ENCODE data around the gene COL1A1.

The COL1A1 gene

GRCh38 chr17:50196826-50197225 lies 4.6 kb downstream of the COL1A1 start:
- H3K4me3 ChIP-seq (ENCODE audit: low read length): no peak overlapping the region
- 90% methylated on average over 6 of the region's 6 CpGs for WGBS
- no peaks in the 10 kb centered on the region for H3K4me1 ChIP-seq (ENCODE audit: insufficient read depth, low read length)
- H3K27ac ChIP-seq (ENCODE audit: low read depth, low read length): no peak overlapping the region
- no peak overlapping the region for H3K9ac ChIP-seq (ENCODE audit: low read depth, low read length)
- no peaks in the 10 kb centered on the region for H3K9me3 ChIP-seq (ENCODE audit: insufficient read depth, low read depth, low read length)
- H3K27me3 ChIP-seq (ENCODE audit: insufficient read depth, low read length): peaks cover 11% of the 10 kb centered on the region
- peaks cover 71% of the 10 kb centered on the region for H3K36me3 ChIP-seq (ENCODE audit: insufficient read depth, low read length)

GRCh38 chr17:50196036-50196435 lies 5.4 kb downstream of the COL1A1 start:
- H3K9me3 ChIP-seq (ENCODE audit: insufficient read depth, low read depth, low read length): no peaks in the 10 kb centered on the region
- no peaks in the 10 kb centered on the region for H3K4me1 ChIP-seq (ENCODE audit: insufficient read depth, low read length)
- H3K9ac ChIP-seq (ENCODE audit: low read depth, low read length): no peak overlapping the region
- H3K36me3 ChIP-seq (ENCODE audit: insufficient read depth, low read length): peaks cover 78% of the 10 kb centered on the region
- peaks cover 3% of the 10 kb centered on the region for H3K27me3 ChIP-seq (ENCODE audit: insufficient read depth, low read length)
- no peak overlapping the region for H3K27ac ChIP-seq (ENCODE audit: low read depth, low read length)
- H3K4me3 ChIP-seq (ENCODE audit: low read length): no peak overlapping the region
- 92% methylated on average over 5 of the region's 5 CpGs for WGBS

- Histone ChIP-seq H3K27ac (ENCODE audit: low read depth, low read length) (no peak overlapping the region), H3K9ac (ENCODE audit: low read depth, low read length) (no peak overlapping the region), H3K36me3 (ENCODE audit: insufficient read depth, low read length) (peaks cover 86% of the 10 kb centered on the region), H3K4me1 (ENCODE audit: insufficient read depth, low read length) (no peaks in the 10 kb centered on the region), H3K9me3 (ENCODE audit: insufficient read depth, low read depth, low read length) (no peaks in the 10 kb centered on the region), H3K27me3 (ENCODE audit: insufficient read depth, low read length) (no peaks in the 10 kb centered on the region), H3K4me3 (ENCODE audit: low read length) (no peak overlapping the region)
- 92% methylated on average over 17 of the region's 17 CpGs for WGBS
Measured at GRCh38 chr17:50194934-50195865, 6.2 kb downstream of the COL1A1 start.

DNA sequence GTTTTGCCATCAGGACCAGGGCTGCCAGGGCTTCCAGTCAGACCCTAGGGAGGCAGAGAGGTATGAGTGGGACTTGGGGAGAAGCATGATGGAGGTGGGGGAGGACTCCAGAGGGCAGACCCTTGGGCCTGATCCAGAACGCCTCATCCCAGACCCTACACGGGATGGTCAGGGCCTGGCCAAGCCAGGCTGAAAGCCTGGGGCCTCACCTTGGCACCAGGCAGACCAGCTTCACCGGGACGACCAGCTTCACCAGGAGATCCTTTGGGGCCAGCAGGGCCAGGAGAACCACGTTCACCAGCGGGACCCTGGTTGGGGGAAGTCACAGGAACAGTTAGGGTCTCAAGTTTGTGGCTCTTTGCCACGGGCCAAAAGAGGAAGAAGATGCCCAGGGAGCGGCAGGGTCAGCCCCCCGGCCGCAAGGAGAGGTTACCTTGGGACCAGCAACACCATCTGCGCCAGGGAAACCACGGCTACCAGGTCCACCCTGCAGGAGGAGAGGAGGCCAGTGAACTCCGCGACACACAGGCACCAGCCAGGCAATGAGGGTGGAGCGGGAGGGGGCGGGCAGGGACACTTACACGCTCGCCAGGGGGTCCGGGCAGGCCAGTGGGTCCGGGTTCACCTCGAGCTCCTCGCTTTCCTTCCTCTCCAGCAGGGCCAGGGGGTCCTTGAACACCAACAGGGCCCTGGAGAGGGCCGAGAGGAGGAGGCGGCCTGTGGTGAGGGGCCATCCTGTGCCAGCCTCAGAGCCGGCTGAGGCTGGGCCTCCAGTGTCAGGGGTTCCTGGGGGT lies 7.1 kb downstream of the COL1A1 start:
- no peak overlapping the region for H3K4me3 ChIP-seq (ENCODE audit: low read length)
- no peaks in the 10 kb centered on the region for H3K9me3 ChIP-seq (ENCODE audit: insufficient read depth, low read depth, low read length)

DNA sequence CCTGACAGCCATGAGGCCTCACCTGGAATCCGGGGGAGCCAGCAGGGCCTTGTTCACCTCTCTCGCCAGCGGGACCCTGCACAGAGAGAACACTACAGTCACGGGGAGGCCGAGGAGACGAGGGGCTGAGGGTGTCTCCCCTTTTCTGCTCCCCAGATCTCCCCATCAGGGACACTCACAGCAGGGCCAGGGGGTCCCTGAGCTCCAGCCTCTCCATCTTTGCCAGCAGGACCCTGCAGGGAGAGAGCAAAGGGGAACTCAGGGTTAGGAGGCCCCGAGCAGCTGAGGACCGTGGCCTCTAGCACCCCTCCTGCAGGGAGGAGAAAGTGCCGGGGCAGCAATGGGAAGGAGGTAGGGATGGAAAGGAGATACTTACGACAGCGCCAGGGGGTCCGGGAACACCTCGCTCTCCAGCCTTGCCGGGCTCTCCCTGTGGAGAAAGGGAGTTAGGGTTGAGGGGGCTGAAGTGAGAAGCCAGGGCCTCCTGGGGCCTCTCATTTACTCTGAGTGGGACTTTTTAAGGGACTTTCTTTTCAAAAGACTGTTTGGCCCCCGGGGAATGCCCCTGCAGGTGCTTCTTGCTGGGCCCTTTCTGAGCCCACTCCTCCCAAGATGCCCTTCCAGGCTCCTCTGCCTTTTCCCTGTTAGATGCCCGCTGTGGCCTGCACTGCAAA lies 8.7 kb downstream of the COL1A1 start:
- no peak overlapping the region for H3K4me3 ChIP-seq (ENCODE audit: low read length)
- WGBS: 89% methylated on average over 16 of the region's 16 CpGs
- peaks cover 100% of the 10 kb centered on the region for H3K36me3 ChIP-seq (ENCODE audit: insufficient read depth, low read length)
- H3K9ac ChIP-seq (ENCODE audit: low read depth, low read length): no peak overlapping the region
- no peaks in the 10 kb centered on the region for H3K9me3 ChIP-seq (ENCODE audit: insufficient read depth, low read depth, low read length)
- H3K4me1 ChIP-seq (ENCODE audit: insufficient read depth, low read length): no peaks in the 10 kb centered on the region
- H3K27ac ChIP-seq (ENCODE audit: low read depth, low read length): no peak overlapping the region
- H3K27me3 ChIP-seq (ENCODE audit: insufficient read depth, low read length): no peaks in the 10 kb centered on the region

More for the DNA sequence above, 7.1 kb downstream of the COL1A1 start:
- WGBS: 90% methylated on average over 25 of the region's 25 CpGs
- no peak overlapping the region for H3K27ac ChIP-seq (ENCODE audit: low read depth, low read length)
- no peaks in the 10 kb centered on the region for H3K4me1 ChIP-seq (ENCODE audit: insufficient read depth, low read length)
- peaks cover 95% of the 10 kb centered on the region for H3K36me3 ChIP-seq (ENCODE audit: insufficient read depth, low read length)
- H3K27me3 ChIP-seq (ENCODE audit: insufficient read depth, low read length): no peaks in the 10 kb centered on the region
- H3K9ac ChIP-seq (ENCODE audit: low read depth, low read length): no peak overlapping the region

DNA sequence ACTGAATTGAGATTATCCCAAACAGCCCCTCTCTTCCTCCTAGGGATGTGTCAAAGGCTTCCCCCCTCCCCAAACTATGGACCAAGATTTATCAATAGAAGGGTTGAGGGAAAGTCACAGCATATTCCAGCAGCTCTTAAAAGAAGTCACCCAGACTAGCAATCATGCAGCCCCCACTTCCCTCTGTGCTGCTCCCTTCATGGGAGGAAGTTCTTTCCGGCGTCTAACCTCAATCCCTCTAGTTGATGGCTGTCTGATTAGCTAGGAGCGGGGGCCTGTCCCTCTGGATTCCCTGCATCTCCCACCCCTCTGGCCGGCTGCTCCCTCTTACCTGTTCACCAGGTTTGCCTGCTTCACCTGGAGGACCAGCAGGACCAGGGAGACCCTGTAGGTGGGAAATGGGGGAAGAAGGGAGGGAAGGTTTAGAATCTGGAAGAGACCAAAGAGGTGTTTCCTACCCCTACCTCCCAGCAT lies 9.2 kb downstream of the COL1A1 start:
- Histone ChIP-seq H3K36me3 (ENCODE audit: insufficient read depth, low read length) (peaks cover 100% of the 10 kb centered on the region), H3K4me1 (ENCODE audit: insufficient read depth, low read length) (no peaks in the 10 kb centered on the region), H3K27ac (ENCODE audit: low read depth, low read length) (no peak overlapping the region), H3K9me3 (ENCODE audit: insufficient read depth, low read depth, low read length) (no peaks in the 10 kb centered on the region), H3K4me3 (ENCODE audit: low read length) (no peak overlapping the region), H3K27me3 (ENCODE audit: insufficient read depth, low read length) (no peaks in the 10 kb centered on the region), H3K9ac (ENCODE audit: low read depth, low read length) (no peak overlapping the region)
- WGBS: 100% methylated on average over 3 of the region's 4 CpGs

DNA sequence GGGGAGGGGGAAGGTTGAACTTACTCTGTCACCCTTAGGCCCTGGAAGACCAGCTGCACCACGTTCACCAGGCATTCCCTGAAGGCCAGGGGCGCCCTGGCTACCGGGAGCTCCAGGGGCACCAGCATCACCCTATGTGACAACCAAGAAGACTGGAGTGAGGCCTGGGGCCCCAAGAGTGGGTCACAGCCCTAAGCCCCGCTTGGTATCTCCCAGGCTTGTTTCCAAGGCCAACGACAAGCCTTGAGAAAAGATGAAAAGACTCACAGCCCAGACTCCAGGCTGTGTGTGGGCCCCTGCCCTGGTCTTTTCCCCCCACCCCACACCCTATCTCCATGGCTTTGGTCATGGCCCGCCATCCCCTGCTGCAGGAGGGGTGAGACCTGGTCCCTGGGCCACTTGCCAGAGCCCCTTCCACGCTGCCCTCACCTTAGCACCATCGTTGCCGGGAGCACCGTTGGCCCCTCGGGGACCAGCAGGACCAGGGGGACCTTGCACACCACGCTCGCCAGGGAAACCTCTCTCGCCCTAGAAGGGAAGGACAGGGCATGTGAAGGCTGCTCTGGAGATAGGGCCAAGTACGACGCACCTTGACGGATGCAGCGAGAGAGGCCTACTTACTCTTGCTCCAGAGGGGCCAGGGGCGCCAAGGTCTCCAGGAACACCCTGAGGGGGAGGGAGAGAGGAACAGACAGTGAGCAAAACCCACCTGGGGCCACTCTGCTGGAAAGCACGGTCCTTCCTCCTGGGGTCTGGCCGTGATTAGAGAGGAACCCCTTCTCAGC lies 9.9 kb downstream of the COL1A1 start:
- Histone ChIP-seq H3K36me3 (ENCODE audit: insufficient read depth, low read length) (peaks cover 100% of the 10 kb centered on the region), H3K9ac (ENCODE audit: low read depth, low read length) (no peak overlapping the region), H3K9me3 (ENCODE audit: insufficient read depth, low read depth, low read length) (no peaks in the 10 kb centered on the region), H3K4me1 (ENCODE audit: insufficient read depth, low read length) (no peaks in the 10 kb centered on the region), H3K4me3 (ENCODE audit: low read length) (no peak overlapping the region), H3K27me3 (ENCODE audit: insufficient read depth, low read length) (no peaks in the 10 kb centered on the region), H3K27ac (ENCODE audit: low read depth, low read length) (no peak overlapping the region)
- WGBS: 89% methylated on average over 21 of the region's 21 CpGs

DNA sequence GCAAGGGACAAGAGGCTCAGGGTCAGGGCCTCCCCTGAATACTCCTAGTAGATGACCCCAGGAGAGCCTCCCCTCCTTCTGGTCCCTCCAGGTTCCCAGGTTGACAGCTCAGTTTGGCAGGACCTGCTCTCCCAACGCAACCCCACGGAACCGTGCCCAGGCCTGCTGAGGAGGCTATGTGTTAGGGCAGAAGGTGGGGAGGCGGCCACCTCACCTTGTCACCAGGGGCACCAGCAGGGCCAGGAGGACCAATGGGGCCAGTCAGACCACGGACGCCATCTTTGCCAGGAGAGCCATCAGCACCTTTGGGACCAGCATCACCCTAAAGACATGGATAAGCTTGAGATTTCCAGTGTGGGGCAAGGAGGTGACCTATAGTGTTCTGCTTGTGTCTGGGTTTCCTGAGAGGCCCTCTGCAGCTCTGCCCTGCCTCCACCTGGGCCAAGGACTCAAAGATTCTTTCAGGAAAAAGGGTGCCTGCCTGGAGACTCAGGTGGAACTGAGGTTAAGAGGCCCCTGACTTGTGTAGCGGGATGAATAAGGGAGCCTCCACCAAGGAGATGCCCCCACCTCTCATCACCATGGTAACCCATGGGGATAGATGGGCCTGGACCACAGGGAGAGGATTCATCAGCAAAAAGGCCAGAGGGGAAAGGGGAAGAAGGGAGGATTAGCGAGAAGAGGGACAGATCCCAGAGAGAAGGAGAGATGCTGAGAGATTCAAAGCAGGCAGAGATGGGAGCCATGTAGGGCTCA lies 10.7 kb downstream of the COL1A1 start:
- H3K27ac ChIP-seq (ENCODE audit: low read depth, low read length): no peak overlapping the region

GRCh38 chr17:50190293-50190602 lies 11.2 kb downstream of the COL1A1 start:
- H3K9me3 ChIP-seq (ENCODE audit: insufficient read depth, low read depth, low read length): no peaks in the 10 kb centered on the region
- H3K9ac ChIP-seq (ENCODE audit: low read depth, low read length): no peak overlapping the region
- peaks cover 99% of the 10 kb centered on the region for H3K36me3 ChIP-seq (ENCODE audit: insufficient read depth, low read length)
- WGBS: 92% methylated on average over 8 of the region's 8 CpGs
- no peak overlapping the region for H3K4me3 ChIP-seq (ENCODE audit: low read length)
- no peaks in the 10 kb centered on the region for H3K27me3 ChIP-seq (ENCODE audit: insufficient read depth, low read length)
- H3K27ac ChIP-seq (ENCODE audit: low read depth, low read length): no peak overlapping the region
- no peaks in the 10 kb centered on the region for H3K4me1 ChIP-seq (ENCODE audit: insufficient read depth, low read length)

More for the DNA sequence above, 10.7 kb downstream of the COL1A1 start:
- no peak overlapping the region for H3K4me3 ChIP-seq (ENCODE audit: low read length)
- no peak overlapping the region for H3K9ac ChIP-seq (ENCODE audit: low read depth, low read length)
- H3K27me3 ChIP-seq (ENCODE audit: insufficient read depth, low read length): no peaks in the 10 kb centered on the region
- peaks cover 100% of the 10 kb centered on the region for H3K36me3 ChIP-seq (ENCODE audit: insufficient read depth, low read length)
- no peaks in the 10 kb centered on the region for H3K9me3 ChIP-seq (ENCODE audit: insufficient read depth, low read depth, low read length)
- H3K4me1 ChIP-seq (ENCODE audit: insufficient read depth, low read length): no peaks in the 10 kb centered on the region
- WGBS: 92% methylated on average over 8 of the region's 8 CpGs
